NCI-H2081 (cell line): ENCODE results near the gene EIF4EBP3.
A peak's percentile ranks its signal among the peaks of the same experiment; 100 is the strongest.

Experiments used
- DNase-seq, 2 experiments: peaks; one replicate each; lab custom pipeline; 2025; lab: John Stamatoyannopoulos, UW

EIF4EBP3 gene

DNA sequence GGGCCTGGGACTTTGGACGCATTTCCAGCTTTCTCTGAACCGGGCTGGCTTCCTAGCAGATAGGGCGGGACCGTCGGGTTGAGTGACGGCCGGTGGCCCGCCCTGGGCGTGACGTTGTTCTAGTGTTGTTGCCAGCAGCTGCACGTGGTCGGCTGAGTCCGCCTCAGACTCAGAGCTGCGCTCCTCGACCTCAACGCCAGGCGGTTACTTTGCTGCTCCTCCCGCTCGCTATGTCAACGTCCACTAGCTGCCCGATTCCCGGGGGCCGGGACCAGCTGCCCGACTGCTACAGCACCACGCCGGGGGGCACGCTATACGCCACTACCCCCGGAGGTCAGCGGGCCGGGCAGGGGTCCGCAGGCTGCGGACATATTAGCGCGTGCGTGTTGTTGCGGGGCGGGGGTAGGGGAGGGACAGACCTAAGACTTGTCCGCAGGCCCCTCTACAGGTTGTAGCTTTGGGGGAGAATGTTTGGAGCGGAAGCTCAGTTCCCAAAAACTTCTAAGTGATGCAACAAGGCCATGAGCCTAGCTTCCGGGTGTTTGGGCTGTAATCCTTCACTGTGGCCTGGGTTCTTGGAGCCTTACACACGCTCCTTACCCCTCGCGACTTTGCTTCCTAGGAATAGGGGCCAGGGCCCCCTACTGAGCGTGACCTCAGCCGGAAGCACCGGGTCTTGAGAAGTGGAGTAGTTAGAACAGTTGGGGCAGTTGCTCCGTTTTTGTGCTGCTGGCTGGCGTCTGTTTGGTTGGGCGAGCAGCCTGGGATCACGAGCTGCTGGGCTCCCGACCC is at the start of gene EIF4EBP3:
TSS of gene EIF4EBP3 (plus strand) at position 155 of the 792 bp plus-strand sequence. CDS start at position 231, 76 bp downstream.
- peak; percentile 78 to 83 for DNase-seq

- no peak for DNase-seq
Measured at GRCh38 chr5:140497897-140498296, 49.6 kb upstream of the EIF4EBP3 start.

- no peak for DNase-seq
Measured at GRCh38 chr5:140498591-140498990, 48.9 kb upstream of the EIF4EBP3 start.

GRCh38 chr5:140502834-140503233 is 44.6 kb upstream of the EIF4EBP3 start:
- no peak for DNase-seq

DNA sequence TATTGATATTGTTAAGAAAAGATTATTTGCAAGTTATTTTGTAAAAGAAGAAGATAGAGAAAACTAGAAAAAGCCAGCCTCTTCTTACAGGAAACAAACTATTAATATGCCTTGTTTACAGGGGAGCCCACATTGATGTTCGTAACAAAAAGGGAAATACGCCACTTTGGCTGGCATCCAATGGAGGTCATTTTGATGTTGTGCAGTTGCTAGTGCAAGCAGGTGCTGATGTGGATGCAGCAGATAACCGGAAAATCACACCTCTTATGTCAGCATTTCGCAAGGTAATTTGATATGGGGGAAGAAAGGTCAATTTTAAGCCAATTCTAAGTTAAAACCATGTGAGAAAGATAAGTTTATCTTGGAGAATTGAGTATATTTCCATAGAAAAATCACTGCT is 37.6 kb upstream of the EIF4EBP3 start:
- peak; percentile 10 to 62 for DNase-seq

DNA sequence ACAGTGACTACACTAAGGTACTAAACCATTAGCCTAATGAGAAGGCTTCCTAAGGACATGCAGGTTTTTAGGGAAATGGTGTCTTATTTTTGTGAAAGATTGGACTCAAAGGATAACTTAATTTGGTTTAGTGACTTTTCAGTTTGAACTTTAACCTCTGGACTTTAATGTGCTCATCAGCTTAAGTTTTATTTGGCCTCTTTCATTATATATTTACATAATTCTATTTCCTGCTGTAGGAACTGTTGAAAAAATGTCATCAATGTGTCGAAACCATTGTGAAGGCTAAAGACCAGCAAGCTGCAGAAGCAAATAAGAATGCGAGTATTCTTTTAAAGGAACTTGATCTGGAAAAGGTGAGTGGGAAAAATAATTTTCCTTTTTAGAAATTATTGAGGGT is 34.3 kb upstream of the EIF4EBP3 start:
- DNase-seq, result no peak

DNA sequence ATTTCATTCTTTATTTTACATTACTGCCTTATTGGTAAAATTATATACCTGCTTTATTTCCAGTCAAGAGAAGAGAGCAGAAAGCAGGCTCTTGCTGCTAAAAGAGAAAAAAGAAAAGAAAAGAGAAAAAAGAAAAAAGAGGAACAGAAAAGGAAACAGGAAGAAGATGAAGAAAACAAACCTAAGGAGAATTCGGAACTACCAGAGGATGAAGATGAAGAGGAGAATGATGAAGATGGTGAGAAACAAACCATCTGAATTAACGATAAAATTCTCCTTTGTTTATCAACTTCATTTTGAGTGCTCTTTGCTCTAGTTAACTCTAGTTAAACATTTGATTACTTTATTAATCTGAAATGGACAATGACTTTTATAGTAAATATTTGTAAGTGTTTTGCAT is 23.5 kb upstream of the EIF4EBP3 start:
- DNase-seq, result no peak

- DNase-seq, result no peak
Measured at GRCh38 chr5:140540227-140540626, 7.2 kb upstream of the EIF4EBP3 start.

- no peak for DNase-seq
Measured at GRCh38 chr5:140542972-140543371, 4.5 kb upstream of the EIF4EBP3 start.

DNA sequence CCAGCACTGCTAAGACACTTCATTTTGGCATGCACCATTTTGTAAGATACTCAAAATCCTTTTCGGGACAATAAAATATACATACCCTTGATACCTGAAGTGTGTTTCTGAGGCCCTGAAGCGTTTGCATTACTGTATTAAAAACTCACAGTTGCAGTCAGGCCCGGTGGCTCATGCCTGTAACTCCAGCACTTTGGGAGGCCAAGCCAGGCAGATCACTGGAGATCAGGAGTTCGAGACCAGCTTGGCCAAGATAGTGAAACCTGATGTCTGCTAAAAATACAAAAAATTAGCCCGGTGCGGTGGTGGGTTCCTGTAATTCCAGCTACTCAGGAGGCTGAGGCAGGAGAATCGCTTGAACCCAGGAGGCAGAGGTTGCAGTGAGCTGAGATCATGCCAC is 2.5 kb upstream of the EIF4EBP3 start:
- DNase-seq, result no peak

- DNase-seq, result no peak
Measured at GRCh38 chr5:140545606-140546005, 1.9 kb upstream of the EIF4EBP3 start.

- DNase-seq, result no peak
Measured at GRCh38 chr5:140546851-140547507, 483 bp upstream of the EIF4EBP3 start.

DNA sequence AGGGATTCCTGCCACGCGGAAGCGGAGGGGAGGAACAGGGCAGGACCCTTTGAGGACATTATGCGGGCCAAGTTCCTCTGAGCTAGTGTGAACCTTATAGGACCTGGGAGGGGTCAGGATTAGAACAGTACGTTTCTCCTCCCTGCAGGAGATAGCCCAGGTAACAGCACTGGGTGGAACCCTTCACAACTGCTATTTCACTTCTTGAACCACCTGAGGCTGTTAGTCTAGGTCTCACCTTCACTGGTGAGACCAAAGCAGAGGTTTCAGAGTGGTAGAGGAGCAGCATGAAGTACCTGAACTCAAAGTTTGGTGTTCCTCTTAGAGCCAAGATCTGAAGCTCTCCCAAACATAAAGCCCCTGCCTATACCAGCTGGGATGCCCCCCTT is 832 bp downstream of the EIF4EBP3 start:
- DNase-seq, result no peak

DNA sequence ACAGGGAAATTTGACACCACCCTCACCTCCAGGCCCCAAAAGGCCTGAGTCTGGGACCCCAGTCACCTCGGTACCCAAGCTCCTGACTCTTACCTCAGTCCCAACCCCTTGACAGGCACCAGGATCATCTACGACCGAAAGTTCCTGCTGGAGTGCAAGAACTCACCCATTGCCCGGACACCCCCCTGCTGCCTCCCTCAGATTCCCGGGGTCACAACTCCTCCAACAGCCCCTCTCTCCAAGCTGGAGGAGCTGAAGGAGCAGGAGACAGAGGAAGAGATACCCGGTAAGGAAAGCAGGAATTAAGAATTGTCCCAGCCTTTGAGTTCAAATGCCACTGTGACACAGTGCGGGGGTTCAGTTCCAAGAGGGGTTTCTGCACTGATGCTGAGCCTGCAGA is 1.3 kb downstream of the EIF4EBP3 start:
- DNase-seq, result no peak

- no peak for DNase-seq
Measured at GRCh38 chr5:140549237-140550144, 2.0 kb downstream of the EIF4EBP3 start.

GRCh38 chr5:140550147-140551079 is 3.0 kb downstream of the EIF4EBP3 start:
- no peak for DNase-seq

DNA sequence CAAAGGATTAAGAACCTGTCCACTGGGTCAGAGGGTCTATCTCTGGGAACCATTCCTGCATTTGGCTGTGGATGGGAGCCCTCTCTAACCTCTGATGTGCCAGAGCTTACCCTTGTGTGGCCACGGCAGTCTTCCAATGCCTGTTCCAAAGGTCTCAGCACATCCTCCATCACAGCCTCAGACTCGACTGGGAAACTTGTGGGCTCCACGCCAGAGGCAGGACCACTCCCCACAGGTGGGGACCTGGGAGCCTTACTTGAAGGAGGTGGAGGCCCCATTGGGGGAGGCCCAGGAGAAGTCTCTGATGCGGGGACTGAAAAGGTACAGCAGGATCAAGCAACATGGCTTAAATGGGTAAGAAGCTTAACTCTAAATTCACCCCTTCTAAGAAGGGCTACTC is 4.4 kb downstream of the EIF4EBP3 start:
- DNase-seq, result no peak

DNA sequence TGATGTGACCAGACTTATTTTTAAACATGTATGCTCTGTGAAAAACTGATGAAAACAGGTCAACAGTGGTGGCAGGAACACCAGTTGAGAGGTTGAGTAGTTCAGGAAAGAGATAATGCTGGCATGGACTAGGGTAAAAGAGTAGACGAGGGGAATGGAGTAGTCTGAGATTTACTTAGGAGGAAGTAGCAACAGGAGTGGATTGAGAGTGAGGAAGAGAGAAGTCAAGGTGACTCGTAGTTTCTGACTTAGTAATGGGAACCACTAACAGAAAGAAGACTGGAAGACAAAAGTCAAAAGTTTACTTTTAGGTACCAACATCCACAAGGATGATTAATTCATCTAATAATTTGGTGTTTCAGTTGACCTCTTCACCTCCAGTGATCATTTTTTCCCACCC is 6.2 kb downstream of the EIF4EBP3 start:
- DNase-seq, result no peak

DNA sequence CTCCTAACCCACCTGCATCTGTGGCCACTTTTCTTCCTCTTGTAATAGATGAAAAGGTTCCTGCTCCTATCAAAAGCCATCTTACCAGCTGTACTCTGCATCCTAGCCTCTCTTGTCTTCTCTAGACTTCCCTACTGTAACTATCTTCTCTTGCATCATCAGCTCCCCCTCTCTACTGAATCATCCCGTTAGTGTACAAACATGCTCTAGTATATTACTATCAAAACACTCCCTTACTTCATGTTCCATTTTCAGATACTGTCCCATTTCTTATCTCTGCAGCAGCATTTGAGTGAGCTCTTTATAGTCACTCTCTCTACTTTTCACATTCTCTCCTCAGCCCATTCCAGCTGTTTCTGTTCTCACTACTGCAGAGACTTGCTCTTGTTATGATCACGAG is 7.0 kb downstream of the EIF4EBP3 start:
- DNase-seq, result no peak

- no peak for DNase-seq
Measured at GRCh38 chr5:140555747-140556312, 8.4 kb downstream of the EIF4EBP3 start.

- no peak for DNase-seq
Measured at GRCh38 chr5:140556438-140556837, 9.0 kb downstream of the EIF4EBP3 start.
